GM21515 (cell line): Measurements from ENCODE around the gene PLCD1.
"Not testable (repeated sequence)": the region's sequence is repeated elsewhere in the genome, so short reads cannot be mapped to it uniquely, and the experiment has no call there.

ENCODE experiments used
- ATAC-seq: cut with Tn5 transposase; IDR thresholded peaks from one replicate; pipeline ENCODE4 v1.9.1; 2021; ENCODE audit not compliant: unreplicated experiment

Gene PLCD1

GRCh38 chr3:38029400-38030125 lies at the start of gene PLCD1:
TSS of gene PLCD1 (minus strand) at chr3:38029642. CDS start at chr3:38029539, 103 bp downstream.
- no peak for ATAC-seq

- ATAC-seq = not testable (repeated sequence)
Measured at GRCh38 chr3:38077073-38077472, 47.6 kb upstream of the PLCD1 start.

DNA sequence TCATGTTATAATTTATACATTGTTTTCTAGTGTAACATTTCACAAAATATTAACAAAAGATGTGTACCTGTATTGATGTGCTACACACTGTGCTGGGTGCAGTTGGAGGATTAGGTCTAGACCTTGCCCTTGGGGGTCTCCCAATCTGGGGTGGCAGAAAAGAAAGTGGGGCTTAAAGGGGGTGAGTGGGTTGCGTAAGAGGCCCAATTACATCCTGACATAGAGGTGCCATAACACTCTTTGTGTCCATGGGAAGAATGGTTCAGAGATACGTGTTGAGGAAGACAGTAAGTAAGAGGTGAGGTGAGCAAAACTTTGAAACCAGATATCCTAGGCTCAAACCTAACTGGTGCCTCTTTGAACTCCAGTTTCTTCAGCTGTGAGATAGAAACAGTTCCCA lies 40.6 kb upstream of the PLCD1 start:
- ATAC-seq = no peak

GRCh38 chr3:38067508-38068233 lies 38.2 kb upstream of the PLCD1 start:
- ATAC-seq = no peak

DNA sequence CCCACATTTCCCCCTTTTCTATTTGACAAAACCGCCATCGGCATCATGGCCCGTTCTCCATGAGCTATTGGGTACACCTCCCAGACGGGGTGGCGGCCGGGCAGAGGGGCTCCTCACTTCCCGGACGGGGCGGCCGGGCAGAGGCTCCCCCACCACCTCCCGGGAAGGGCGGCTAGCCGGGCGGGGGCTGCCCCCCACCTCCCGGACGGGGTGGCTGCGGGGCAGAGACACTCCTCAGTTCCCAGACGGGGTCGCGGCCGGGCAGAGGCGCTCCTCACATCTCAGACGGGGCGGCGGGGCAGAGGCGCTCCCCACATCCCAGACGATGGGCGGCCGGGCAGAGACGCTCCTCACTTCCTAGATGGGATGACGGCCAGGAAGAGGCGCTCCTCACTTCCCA lies 35.0 kb upstream of the PLCD1 start:
- not testable (repeated sequence) for ATAC-seq

DNA sequence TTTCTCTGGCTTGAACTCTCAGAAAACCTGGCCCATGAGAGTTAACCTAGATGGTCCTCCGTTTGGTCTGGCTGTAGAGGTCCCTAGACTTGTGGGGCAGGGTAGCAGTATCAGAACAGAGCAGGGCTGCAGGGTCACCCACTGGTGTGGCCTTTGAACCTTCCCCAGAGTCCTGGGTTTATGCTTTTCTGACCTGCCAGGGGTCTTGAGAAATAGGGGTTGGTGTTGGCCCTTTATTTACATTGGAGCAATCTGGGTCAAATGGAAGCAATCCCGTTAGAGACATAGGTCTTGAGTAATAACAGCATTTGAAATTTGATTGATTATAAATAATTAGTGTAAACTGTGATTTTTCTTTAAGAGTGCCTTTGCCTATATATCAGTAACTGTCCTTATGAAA lies 33.4 kb upstream of the PLCD1 start:
- ATAC-seq = no peak

DNA sequence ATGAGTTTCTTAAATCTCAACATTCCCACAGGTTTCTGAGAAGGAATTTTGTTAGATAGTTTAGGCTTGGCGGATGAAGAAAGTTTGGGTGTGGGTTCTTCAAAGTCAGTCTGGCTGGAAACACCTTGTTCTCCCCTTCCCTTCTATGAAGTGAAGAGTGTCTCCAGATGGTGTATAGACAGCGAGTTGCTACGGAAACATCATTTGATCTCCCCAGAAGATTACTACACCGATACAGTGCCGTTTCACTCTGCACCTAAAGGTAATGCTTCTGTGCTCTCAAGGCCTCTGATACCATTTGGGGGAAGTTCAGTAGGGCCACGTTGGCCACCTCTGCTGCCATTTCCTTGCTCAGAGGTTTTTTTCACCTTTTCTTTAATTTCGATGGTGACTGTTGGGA lies 30.1 kb upstream of the PLCD1 start:
- no peak for ATAC-seq

GRCh38 chr3:38059148-38059547 lies 29.7 kb upstream of the PLCD1 start:
- ATAC-seq = no peak

GRCh38 chr3:38054499-38055001 lies 25.1 kb upstream of the PLCD1 start:
- no peak for ATAC-seq

DNA sequence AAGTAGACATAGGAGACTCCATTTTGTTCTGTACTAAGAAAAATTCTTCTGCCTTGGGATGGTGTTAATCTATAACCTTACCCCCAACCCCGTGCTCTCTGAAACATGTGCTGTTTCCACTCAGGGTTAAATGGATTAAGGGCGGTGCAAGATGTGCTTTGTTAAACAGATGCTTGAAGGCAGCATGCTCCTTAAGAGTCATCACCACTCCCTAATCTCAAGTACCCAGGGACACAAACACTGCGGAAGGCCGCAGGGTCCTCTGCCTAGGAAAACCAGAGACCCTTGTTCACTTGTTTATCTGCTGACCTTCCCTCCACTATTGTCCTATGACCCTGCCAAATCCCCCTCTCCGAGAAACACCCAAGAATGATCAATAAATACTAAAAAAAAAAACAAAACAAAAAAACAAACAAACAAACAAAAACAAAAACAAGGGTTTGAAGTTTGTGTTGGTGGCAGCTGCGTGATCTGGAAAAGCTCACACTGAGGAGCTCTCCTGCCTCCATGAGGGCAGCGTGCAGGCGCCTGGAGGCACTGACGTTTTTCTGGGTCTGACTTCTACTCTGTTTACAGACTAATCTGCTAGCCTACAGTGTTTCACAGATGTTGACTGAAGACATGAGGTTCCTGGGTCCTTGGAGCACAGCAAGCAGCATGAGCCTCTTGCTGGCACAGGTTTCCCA lies 24.5 kb upstream of the PLCD1 start:
- ATAC-seq = not testable (repeated sequence)

GRCh38 chr3:38053286-38053685 lies 23.8 kb upstream of the PLCD1 start:
- ATAC-seq = not testable (repeated sequence)

- no peak for ATAC-seq
Measured at GRCh38 chr3:38051131-38051530, 21.7 kb upstream of the PLCD1 start.

GRCh38 chr3:38049358-38050126 lies 20.1 kb upstream of the PLCD1 start:
- ATAC-seq = no peak

GRCh38 chr3:38047896-38048295 lies 18.5 kb upstream of the PLCD1 start:
- no peak for ATAC-seq

DNA sequence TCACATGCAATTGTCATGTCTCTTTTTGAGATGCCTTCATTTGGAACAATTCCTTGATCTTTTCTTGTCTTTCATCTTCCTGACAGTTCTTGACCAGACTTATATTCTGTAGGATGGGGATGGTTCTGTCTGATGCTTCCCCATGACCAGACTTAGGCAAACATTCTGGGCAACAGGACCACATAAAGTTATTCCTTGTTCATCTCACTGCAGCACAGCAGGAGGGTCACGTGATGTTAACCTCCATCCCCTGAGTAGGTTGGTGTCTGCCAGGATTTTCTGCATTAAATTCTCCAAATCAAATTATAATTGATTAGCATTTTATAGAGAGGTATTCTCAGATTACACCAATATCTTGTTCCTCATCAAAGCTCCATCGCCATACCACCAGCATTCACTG lies 17.4 kb upstream of the PLCD1 start:
- no peak for ATAC-seq

DNA sequence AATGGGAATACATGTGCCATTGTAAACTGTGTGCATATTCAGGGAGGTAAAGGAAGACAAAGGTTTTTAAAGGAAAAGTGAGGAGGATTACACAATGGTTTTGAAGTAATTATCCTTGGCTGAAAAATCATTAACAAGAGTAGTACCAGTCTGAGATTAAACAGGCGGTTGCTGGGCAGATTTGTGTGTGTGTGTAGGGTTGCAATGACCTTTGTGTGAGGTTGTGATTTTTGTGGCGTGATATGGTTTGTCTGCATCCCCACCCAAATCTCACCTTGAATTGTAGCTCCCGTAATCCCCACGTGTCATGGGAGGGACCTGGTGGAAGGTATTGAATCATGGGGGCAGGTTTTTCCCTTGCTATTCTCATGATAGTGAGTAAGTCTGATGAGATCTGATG lies 16.6 kb upstream of the PLCD1 start:
- no peak for ATAC-seq

DNA sequence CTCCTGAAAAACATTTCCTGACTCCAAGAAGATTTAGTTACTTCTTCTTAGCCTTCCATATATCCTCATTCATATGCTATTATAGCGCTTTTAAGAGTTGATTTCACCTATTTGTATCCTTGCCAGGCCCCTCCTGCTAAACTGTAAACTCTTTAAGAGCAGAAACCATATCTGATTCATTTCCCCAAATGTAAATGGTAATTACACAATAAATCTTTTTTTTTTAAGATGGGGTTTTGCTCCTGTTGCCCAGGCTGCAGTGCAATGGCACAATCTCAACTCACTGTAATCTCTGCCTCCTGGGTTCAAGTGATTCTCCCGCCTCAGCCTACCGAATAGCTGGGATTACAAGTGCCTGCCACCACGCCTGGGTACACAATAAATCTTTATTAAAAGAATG lies 14.0 kb upstream of the PLCD1 start:
- ATAC-seq = no peak

GRCh38 chr3:38040401-38040800 lies 11.0 kb upstream of the PLCD1 start:
- ATAC-seq = no peak

GRCh38 chr3:38039899-38040261 lies 10.4 kb upstream of the PLCD1 start:
- ATAC-seq = peak; percentile 56

- peak; percentile 81 for ATAC-seq
Measured at GRCh38 chr3:38039101-38039898, 9.9 kb upstream of the PLCD1 start, which contains the start of gene DLEC1. TSS of gene DLEC1 (plus strand) at chr3:38039208. CDS start at chr3:38039226, 18 bp downstream.
